HG03045 (cell line): ENCODE results near the gene PRUNE2.
"Not testable (repeated sequence)": the region's sequence is repeated elsewhere in the genome, so short reads cannot be mapped to it uniquely, and the experiment has no call there.

Experiments used
- ATAC-seq: cut with Tn5 transposase; IDR thresholded peaks from one replicate; pipeline ENCODE4 v1.9.1; 2021; ENCODE audit warnings: mild to moderate bottlenecking, moderate library complexity; ENCODE audit not compliant: unreplicated experiment

PRUNE2 gene

DNA sequence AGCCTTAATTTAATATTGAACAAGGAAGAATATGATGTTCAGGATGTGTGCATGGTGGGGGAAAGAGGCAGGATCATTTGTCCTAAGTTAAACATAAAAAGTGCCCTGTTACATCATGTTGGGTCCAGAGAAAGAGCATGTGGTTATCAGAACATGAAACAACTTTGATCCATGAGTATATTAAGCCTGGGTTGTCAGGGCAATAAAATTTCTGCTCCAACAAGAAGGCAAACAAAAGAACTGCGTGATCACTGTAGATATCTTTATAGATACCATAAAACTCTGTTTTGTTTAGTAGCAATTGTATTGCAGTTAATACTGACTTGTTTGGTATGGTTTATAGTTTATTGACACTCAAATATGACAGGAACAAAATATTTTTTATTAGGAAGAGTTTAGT is 106.4 kb downstream of the PRUNE2 start:
- no peak for ATAC-seq

DNA sequence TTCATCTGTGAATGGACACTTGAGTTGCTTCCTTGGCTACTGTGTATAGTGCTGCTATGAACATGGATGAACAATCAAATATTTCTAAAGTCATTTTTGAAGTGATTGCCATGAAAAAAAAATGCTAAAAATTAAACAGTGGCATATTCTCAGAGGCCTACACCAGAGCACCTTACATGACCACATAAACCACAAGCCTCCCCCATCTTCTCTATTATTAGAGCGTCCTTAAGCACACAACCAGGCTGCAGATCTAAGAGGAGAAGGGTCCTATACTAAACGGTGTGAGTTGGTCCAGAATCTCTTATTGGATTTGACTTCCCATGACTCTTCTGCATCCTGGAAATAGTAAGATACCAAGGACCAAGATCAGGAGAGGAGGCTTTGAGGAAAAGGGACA is 107.4 kb downstream of the PRUNE2 start:
- no peak for ATAC-seq

- no peak for ATAC-seq
These were observed 109.6 kb downstream of the PRUNE2 start for GRCh38 chr9:76796296-76796695.

DNA sequence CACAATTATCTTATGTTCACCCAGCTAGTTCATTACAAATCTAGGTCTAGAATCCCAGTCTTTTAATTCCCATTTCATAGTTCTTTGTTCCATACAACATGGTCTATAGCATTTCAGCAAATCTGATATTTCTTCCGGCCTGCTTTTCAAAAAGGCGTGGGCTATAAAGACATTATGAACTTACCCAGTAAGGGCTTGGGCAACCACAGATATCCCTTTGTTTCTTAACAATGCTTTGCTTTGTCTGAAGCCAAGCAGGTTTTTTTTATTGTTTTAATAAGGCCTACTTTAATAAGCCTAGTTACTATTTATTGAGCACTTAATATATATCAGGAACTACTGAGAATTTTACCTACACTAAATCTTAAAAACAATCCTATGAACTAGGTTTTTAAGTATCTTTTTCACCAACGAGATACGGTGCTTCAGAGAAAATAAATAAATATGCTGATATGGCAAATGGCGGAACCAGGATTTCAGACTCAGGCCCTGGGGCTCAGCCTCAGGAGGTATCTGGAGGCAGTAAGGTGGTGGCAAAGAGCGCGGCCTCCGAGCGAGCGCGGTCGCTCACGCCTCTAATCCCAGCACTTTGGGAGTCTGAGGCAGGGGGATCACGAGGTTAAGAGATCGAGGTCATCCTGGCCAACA is 112.0 kb downstream of the PRUNE2 start:
- ATAC-seq: no peak

DNA sequence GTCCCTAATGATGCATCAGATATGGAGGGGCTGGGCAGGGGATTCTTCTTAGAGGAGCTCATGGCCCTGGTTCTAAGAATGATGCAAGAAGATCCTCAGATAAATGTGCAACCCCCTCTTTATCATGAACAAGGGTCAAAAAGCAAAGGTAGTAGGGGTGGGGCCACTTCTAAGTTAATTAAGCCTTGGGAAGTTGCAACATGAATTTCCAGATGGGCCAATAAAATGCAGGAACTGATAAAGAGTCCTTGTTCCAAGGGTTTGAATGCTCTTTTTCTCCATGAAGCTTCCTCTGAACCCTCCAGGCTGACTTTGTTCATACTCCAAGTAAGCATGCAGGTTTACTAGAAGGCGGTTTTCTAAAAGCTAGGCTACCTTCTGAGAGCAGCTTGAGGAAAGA is 116.1 kb downstream of the PRUNE2 start:
- ATAC-seq: no peak

DNA sequence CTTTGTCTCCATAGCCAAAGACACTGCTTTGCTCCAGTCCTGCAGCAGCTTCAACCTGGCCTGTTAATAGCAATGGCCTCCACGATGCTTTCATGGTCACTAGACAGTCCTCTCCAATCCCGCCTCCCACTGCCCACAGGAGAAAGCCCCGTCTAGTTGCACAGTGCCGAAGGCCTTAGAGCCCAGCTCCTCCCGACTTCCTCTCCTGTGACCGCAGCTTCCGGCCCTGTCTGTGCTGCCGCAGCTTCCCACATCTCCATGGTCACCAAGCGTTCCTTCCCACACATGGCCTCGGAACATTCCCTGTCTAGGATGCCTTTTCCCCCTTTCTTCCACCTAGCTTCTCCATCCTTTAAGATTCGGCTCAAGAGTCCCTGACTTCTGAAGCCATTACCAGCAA is 118.2 kb downstream of the PRUNE2 start:
- no peak for ATAC-seq

DNA sequence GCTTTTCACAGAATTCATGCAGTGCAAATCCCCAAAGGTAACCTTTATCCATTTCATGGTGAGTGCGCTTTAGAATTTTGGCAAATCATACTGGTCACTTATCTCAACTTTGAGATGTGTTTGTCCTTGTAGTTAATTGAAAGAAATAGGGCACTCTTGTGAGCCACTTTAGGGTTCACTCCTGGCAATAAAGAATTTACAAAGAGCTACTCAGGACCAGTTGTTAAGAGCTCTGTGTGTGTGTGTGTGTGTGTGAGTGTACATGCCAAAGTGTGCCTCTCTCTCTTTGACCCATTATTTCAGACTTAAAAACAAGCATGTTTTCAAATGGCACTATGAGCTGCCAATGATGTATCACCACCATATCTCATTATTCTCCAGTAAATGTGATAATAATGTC is 120.4 kb downstream of the PRUNE2 start:
- no peak for ATAC-seq

- no peak for ATAC-seq
These were observed 121.0 kb downstream of the PRUNE2 start for GRCh38 chr9:76784881-76785280.

- ATAC-seq: no peak
These were observed 133.0 kb downstream of the PRUNE2 start for GRCh38 chr9:76772686-76773445.

DNA sequence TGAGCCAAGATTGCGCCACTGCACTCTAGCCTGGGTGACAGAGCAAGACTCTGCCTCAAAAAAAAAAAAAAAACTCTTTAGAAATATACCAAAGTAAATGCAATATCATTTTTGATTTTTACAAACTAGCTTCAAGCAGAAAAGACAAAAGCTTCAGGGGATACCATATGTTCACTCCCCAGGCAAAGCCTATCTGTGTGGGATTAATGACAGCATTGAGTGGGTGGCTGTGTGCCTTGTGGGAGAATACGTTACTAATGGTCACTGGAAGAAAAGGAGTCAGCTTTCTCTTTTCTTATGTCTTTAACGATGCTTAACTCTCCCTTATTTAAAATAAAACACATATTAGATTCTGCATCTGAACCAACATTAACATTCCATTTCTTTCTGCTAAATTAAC is 139.8 kb downstream of the PRUNE2 start:
- ATAC-seq: no peak

- no peak for ATAC-seq
These were observed 141.8 kb downstream of the PRUNE2 start, which contains the start of gene PCA3 for GRCh38 chr9:76764138-76764537. Gene PCA3, plus strand, starts transcription at chr9:76764438.

- ATAC-seq: no peak
These were observed 144.5 kb downstream of the PRUNE2 start for GRCh38 chr9:76761448-76761847.

DNA sequence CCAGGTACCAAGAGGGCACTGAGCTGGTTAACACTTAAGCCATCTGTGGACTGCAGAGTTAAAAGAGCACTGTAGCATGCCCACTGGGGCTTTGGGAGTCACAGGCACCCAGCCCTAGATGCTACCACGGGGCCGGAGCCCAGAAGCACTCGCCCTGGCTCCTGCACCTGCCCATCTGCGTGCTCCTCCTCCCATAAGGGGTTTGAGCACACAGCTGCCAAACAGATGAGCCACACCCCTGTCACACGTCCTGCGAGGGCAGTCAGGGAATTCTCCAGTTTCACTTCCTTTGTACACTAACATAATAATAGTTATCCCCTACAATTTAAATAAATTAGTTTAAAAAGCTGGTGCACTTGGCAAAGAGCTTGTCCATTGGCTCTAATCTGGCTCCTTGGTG is 146.2 kb downstream of the PRUNE2 start:
- no peak for ATAC-seq

GRCh38 chr9:76758476-76758875 is 147.4 kb downstream of the PRUNE2 start:
- ATAC-seq: no peak

DNA sequence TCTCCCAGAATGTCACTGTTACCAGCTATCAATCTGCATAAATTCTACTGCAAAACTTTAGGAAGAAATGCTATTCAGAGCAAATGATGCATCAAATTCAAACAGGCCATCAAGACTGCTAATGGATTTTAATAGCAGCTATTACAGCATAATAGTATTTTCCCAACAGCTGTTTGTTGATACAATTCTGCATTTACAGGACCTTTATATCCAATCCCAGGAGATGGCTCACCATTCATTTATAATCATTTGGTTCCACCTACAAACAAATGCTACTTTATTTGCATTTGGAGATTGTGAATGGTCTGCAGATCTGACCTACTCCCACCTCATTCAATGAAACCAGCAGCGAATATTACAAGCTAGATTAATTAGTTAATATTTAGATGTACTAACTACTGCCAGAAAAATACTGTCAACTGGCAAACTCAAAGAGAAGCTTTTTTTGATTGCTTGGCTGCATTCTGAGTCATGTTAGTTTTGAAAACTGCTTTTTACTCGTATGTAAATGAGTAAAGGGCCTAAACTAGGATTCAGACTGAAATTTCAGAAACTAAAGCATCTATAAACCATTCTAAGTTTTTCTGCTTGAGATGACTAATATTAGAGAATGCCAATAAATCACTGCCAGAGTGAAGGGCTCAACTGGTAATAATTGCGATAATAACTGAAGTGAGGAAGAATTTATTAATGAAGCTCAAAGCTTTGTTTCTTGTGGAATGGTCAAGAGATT is 148.8 kb downstream of the PRUNE2 start:
- ATAC-seq: no peak

GRCh38 chr9:76756268-76756640 is 149.7 kb downstream of the PRUNE2 start:
- peak; percentile 24 for ATAC-seq

DNA sequence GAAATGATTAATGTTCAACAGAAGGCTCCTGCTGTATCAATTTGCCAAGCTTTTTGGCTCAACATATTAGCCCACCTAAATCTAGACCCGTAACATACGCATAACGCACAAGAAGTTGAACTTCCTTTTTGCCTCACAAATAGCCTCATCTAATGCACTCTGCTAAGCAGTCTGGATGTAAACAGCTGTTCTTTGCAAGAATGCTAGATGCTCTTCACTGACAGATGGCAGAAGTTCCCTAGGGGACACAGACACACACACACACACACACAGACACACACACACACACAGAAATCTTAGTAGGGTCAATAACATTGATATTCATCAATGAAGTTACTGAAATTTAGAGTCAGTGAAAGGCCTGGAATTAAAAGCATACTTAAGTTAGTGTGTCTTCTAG is 154.9 kb downstream of the PRUNE2 start:
- no peak for ATAC-seq

DNA sequence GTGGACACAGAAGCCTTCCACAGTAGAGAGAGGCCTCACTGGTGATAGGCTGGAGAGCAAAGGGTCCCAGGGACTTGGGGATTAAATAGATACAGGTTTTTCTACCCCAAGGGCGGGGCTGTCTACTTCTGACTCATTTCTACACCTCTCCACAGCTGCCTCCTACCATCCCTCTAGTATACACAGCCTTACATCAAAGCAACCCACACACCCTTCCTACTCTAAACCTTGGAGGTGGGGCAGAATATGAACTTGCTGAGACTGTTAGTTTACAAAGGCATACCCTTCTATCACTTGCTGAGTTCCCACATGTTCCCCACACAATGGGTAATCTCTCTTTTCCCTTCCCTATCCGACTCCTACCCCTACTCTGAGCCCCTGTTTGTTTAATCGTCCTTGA is 161.6 kb downstream of the PRUNE2 start:
- no peak for ATAC-seq

GRCh38 chr9:76743931-76744330 is 162.0 kb downstream of the PRUNE2 start:
- ATAC-seq: no peak

DNA sequence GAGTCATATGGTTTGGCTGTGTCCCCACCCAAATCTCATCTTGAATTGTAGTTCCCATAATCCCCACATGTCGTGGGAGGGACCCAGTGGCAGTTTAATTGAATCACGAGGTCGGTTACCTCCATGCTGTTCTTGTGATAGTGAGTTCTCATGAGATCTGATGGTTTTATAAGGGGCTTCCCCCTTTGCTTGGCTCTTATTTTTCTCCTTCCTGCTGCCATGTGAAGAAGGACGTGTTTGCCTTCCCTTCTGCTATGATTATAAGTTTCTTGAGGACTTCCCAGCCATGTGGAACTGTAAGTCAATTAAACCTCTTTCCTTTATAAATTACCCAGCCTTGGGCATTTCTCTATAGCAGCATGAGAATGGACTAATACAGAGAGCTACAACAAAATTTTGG is 163.0 kb downstream of the PRUNE2 start:
- ATAC-seq: not testable (repeated sequence)

GRCh38 chr9:76741524-76741923 is 164.4 kb downstream of the PRUNE2 start:
- ATAC-seq: no peak

GRCh38 chr9:76738402-76738801 is 167.5 kb downstream of the PRUNE2 start:
- ATAC-seq: no peak
